Loucy (cell line): Measurements from ENCODE around the gene ZNF549.

Source experiments
- CTCF ChIP-seq: fragments of 200-600 bp; sonication (generic); conservative IDR thresholded peaks from 2 replicates; pipeline ENCODE4 v1.5.1; 2014; ENCODE audit warnings: mild to moderate bottlenecking, antibody characterized with exemption, low read length
- EZH2phosphoT487 ChIP-seq: fragments of 200-600 bp; IDR thresholded peaks from 2 replicates; pipeline ENCODE4 v1.6.1; 2018; ENCODE audit warnings: antibody characterized with exemption, mild to moderate bottlenecking, moderate library complexity, borderline replicate concordance

GRCh38 chr19:57606931-57607330 is 79.8 kb downstream of the ZNF549 start:
- no peak for TF ChIP-seq CTCF
- no peak for TF ChIP-seq EZH2phosphoT487
